ENCODE results near the gene CASP9. TPM values are rescaled to one million over a fixed set of nuclear protein-coding genes. Genes with fewer than 3 reads are reported as not detected.
"Not testable (repeated sequence)": the region's sequence is repeated elsewhere in the genome, so short reads cannot be mapped to it uniquely, and the experiment has no call there.

CASP9 gene
- total RNA-seq, 4 donors from 2014 or later: 4.9 to 8.5 (median 6.5) TPM

GRCh38 chr1:15500184-15501178, 23.5 kb downstream of the CASP9 start:
- TF ChIP-seq CTCF (IDR thresholded peaks at IDR 0.05): no peak
- no peak for TF ChIP-seq POLR2A (IDR thresholded peaks at IDR 0.05)
- H3K4me3 ChIP-seq (ENCODE audit: low read depth, poor library complexity, severe bottlenecking): no peak overlapping the region
- WGBS, 2 donors: 88 to 89% methylated on average over 19 of the region's 19 CpGs
- no peak for DNase-seq (ENCODE audit: low spot score in 2 of 2)
- intact Hi-C loops (cut with DNase I; ENCODE audit: low total_unique reads): no loop called here

- intact Hi-C loops (cut with DNase I; ENCODE audit: low total_unique reads): no loop called here
- WGBS, 2 donors: 94 to 98% methylated on average over 9 of the region's 9 CpGs
- no peak for DNase-seq (ENCODE audit: low spot score in 2 of 2)
- TF ChIP-seq POLR2A (IDR thresholded peaks at IDR 0.05): no peak
- TF ChIP-seq CTCF (IDR thresholded peaks at IDR 0.05): no peak
- no peak overlapping the region for H3K4me3 ChIP-seq (ENCODE audit: low read depth, poor library complexity, severe bottlenecking)
These were observed 30.1 kb downstream of the CASP9 start for GRCh38 chr1:15493869-15494390.

DNA sequence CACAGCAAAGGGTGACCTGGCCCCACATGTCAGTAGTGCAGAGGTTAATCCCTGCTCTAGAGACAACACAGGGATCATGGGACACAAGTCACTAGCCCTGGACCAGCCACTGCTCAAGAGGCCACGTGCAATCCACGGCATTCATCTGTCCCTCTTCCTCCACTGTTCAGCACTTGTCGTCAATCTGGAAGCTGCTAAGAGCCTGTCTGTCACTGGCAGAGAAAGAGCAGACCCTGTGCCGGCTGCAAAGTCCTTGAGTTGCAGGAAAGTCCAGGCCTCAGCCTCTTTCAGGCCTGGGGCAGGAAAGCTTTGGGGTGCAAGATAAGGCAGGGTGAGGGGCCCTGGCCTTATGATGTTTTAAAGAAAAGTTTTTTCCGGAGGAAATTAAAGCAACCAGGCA, 31.4 kb downstream of the CASP9 start:
- WGBS, 2 donors: 79% methylated on average over 5 of the region's 5 CpGs
- no peak for TF ChIP-seq POLR2A (IDR thresholded peaks at IDR 0.05)
- TF ChIP-seq CTCF (IDR thresholded peaks at IDR 0.05): no peak
- intact Hi-C loops (cut with DNase I; ENCODE audit: low total_unique reads): no loop called here
- DNase-seq (ENCODE audit: low spot score in 2 of 2): no peak
- H3K4me3 ChIP-seq (ENCODE audit: low read depth, poor library complexity, severe bottlenecking): no peak overlapping the region

DNA sequence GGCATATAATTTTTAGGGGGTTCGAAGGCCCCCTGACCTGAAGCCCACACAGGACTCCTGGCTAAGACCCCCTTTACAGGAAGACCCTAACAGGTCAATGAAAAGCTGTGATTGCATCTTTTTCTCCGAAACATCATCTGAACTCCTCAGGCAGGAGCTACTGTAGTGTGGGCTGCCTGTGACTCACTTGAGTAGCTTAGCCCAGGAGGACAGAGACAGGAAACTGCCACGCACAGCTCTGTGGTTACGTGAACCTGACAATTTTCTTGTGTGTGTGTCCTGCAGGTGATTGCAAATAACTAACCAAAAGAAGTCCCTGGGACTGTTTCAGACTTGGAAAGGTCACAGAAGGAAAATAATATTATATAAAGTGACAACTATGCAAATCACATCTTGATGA, 33.0 kb downstream of the CASP9 start:
- intact Hi-C loops (cut with DNase I; ENCODE audit: low total_unique reads); DNase-seq (ENCODE audit: low spot score in 2 of 2); H3K4me3 ChIP-seq (ENCODE audit: low read depth, poor library complexity, severe bottlenecking): not testable (repeated sequence)
- WGBS, 2 donors: 91 to 93% methylated on average over 4 of the region's 4 CpGs

DNA sequence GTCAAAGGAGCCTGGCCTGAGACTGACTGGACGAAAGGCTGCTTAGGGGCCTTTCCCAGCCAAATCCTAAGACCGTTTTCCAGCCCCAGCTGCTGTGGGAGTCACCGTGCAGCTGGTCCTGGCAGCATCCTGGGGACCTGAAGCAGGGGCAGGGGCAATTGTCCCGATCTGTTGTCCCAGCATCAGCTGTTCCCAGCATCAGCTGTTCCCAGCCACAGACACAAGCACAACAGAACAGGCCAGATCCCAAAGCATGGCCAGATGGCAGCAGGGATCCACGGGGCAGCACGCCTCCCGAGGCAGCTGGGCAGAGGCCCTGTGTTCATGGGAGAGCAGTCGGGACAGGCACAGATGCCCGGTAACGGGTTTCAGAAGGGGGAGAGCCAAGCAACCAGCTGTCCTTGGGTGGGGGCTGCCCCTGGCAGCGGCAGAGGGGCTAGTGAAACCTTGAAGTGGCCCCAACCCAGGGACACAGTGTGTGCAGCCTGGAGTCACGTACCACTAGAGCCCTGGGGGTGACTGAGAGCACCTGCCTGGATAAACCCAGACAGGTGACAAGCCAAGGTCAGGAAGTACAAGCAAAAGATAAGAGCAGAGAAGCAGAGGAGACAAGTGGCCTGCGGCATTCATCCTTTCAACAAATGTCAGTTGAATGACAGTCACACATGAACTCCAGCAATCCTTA, 34.8 kb downstream of the CASP9 start:
- WGBS, 2 donors: 88 to 92% methylated on average over 12 to 13 of the region's 13 CpGs
- no peak for DNase-seq (ENCODE audit: low spot score in 2 of 2)
- intact Hi-C loops (cut with DNase I; ENCODE audit: low total_unique reads): no loop called here
- no peak overlapping the region for H3K4me3 ChIP-seq (ENCODE audit: low read depth, poor library complexity, severe bottlenecking)
- TF ChIP-seq POLR2A (IDR thresholded peaks at IDR 0.05): no peak
- no peak for TF ChIP-seq CTCF (IDR thresholded peaks at IDR 0.05)

- no peak overlapping the region for H3K4me3 ChIP-seq (ENCODE audit: low read depth, poor library complexity, severe bottlenecking)
- TF ChIP-seq CTCF (IDR thresholded peaks at IDR 0.05) (no peak), POLR2A (IDR thresholded peaks at IDR 0.05) (no peak)
- DNase-seq (ENCODE audit: low spot score in 2 of 2): no peak
- WGBS, 2 donors: 92 to 96% methylated on average over 3 of the region's 3 CpGs
- intact Hi-C loops (cut with DNase I; ENCODE audit: low total_unique reads): no loop called here
These were observed 35.6 kb downstream of the CASP9 start for GRCh38 chr1:15488371-15488770.

GRCh38 chr1:15486844-15487610, 37.0 kb downstream of the CASP9 start:
- H3K4me3 ChIP-seq (ENCODE audit: low read depth, poor library complexity, severe bottlenecking); DNase-seq (ENCODE audit: low spot score in 2 of 2); intact Hi-C loops (cut with DNase I; ENCODE audit: low total_unique reads): not testable (repeated sequence)
- WGBS, 2 donors: 86 to 89% methylated on average over 17 of the region's 17 CpGs

All from lower leg skin (tissue), 4 donors.